Measurements from ENCODE around the gene TMEM52. TPM values are rescaled to one million over a fixed set of nuclear protein-coding genes. Genes with fewer than 3 reads are reported as not detected.
A peak's percentile ranks its signal among the peaks of the same experiment; 100 is the strongest.

The TMEM52 gene
- total RNA-seq, 1 donor from 2014 or later = 0.51 TPM

GRCh38 chr1:1901641-1902294 lies 17.3 kb downstream of the TMEM52 start:
- DNase-seq (no peak), ATAC-seq (ENCODE audit: low read depth) (no peak)
- H3K4me3 Mint-ChIP-seq = no peak overlapping the region
- no peak for TF ChIP-seq CTCF (IDR thresholded peaks at IDR 0.05)
- peaks cover 22% of the 10 kb centered on the region for H3K4me1 Mint-ChIP-seq
- no peaks in the 10 kb centered on the region for H3K36me3 Mint-ChIP-seq (ENCODE audit: low read depth)
- CTCF ChIA-PET = interaction anchor here (0.8 to 1.2 kb wide), 2 partner anchors 123 to 126 kb away, joined by 3 to 4 read pairs; no protein-coding TSS in a partner anchor
- H3K9me3 Mint-ChIP-seq = no peaks in the 10 kb centered on the region
- H3K27ac Mint-ChIP-seq = no peak overlapping the region
- POLR2A ChIA-PET = interaction anchor here (0.6 to 2.3 kb wide), 5 partner anchors 10 to 926 kb away, joined by 3 to 6 read pairs (median 5); no protein-coding TSS in a partner anchor
- H3K27me3 Mint-ChIP-seq = no peaks in the 10 kb centered on the region
- intact Hi-C loops (cut with micrococcal nuclease) = loop anchor here (10.0 kb wide), 2 partner anchors 247 to 497 kb away; partner anchors contain the start of genes CDK11B and MRPL20

GRCh38 chr1:1900883-1901640 lies 18.0 kb downstream of the TMEM52 start:
- no peak for TF ChIP-seq CTCF (IDR thresholded peaks at IDR 0.05)
- Mint-ChIP-seq H3K27me3 (no peaks in the 10 kb centered on the region), H3K4me1 (peaks cover 20% of the 10 kb centered on the region), H3K9me3 (no peaks in the 10 kb centered on the region), H3K36me3 (ENCODE audit: low read depth) (no peaks in the 10 kb centered on the region), H3K27ac (no peak overlapping the region), H3K4me3 (no peak overlapping the region)
- ATAC-seq (ENCODE audit: low read depth) = no peak
- POLR2A ChIA-PET = interaction anchor here (0.6 to 2.3 kb wide), 2 partner anchors 78 to 121 kb away, joined by 6 to 12 read pairs; no protein-coding TSS in a partner anchor
- CTCF ChIA-PET = interaction anchor here (1.2 kb wide), 1 partner anchor 122 kb away, joined by 4 read pairs; no protein-coding TSS in a partner anchor
- intact Hi-C loops (cut with micrococcal nuclease) = loop anchor here (10.0 kb wide), 2 partner anchors 246 to 496 kb away; partner anchors contain the start of genes CDK11B and MRPL20
- DNase-seq = no peak

GRCh38 chr1:1899967-1900327 lies 19.1 kb downstream of the TMEM52 start:
- ChIA-PET CTCF (interaction anchor here (0.9 to 3.1 kb wide), 3 partner anchors 9 to 73 kb away, joined by 3 to 11 read pairs (median 3); no protein-coding TSS in a partner anchor), POLR2A (interaction anchor here (0.6 to 2.3 kb wide), 4 partner anchors 9 to 120 kb away, joined by 3 to 18 read pairs (median 6); no protein-coding TSS in a partner anchor)
- TF ChIP-seq CTCF (IDR thresholded peaks at IDR 0.05) = no peak
- DNase-seq (no peak), ATAC-seq (ENCODE audit: low read depth) (no peak)
- Mint-ChIP-seq H3K4me1 (peaks cover 29% of the 10 kb centered on the region), H3K27ac (no peak overlapping the region), H3K4me3 (no peak overlapping the region), H3K27me3 (no peaks in the 10 kb centered on the region), H3K9me3 (no peaks in the 10 kb centered on the region), H3K36me3 (ENCODE audit: low read depth) (no peaks in the 10 kb centered on the region)
- intact Hi-C loops (cut with micrococcal nuclease) = loop anchor here (10.0 kb wide), 3 partner anchors 245 to 595 kb away; partner anchors contain the start of genes ACAP3, CDK11B, MRPL20 and PUSL1

- H3K27ac Mint-ChIP-seq = no peak overlapping the region
- no peak for TF ChIP-seq CTCF (IDR thresholded peaks at IDR 0.05)
- peak overlapping the region; percentile 59 for H3K4me3 Mint-ChIP-seq
- ATAC-seq (ENCODE audit: low read depth) (peak; percentile 46), DNase-seq (no peak)
- H3K27me3 Mint-ChIP-seq = no peaks in the 10 kb centered on the region
- no peaks in the 10 kb centered on the region for H3K36me3 Mint-ChIP-seq (ENCODE audit: low read depth)
- intact Hi-C loops (cut with micrococcal nuclease) = loop anchor here (10.0 kb wide), 1 partner anchor 595 kb away; the partner anchor contains the start of genes ACAP3 and PUSL1
- CTCF ChIA-PET = interaction anchor here (0.9 to 3.1 kb wide), 4 partner anchors 10 to 119 kb away, joined by 3 to 11 read pairs (median 4); no protein-coding TSS in a partner anchor
- H3K4me1 Mint-ChIP-seq = peaks cover 35% of the 10 kb centered on the region
- no peaks in the 10 kb centered on the region for H3K9me3 Mint-ChIP-seq
- POLR2A ChIA-PET = interaction anchor here (0.6 to 2.3 kb wide), 4 partner anchors 9 to 119 kb away, joined by 3 to 18 read pairs (median 6); no protein-coding TSS in a partner anchor
Observed at GRCh38 chr1:1899266-1899966, 19.7 kb downstream of the TMEM52 start.

Measured in activated B cell treated with CpG ODN at 0.5 μM for 24 hours (primary cell).